K562 (cell line): ENCODE measurements around the gene HOXB5. TPM values are rescaled to one million over a fixed set of nuclear protein-coding genes. Genes with fewer than 3 reads are reported as not detected.

Experiments used
- BRD4 ChIP-seq: fragments of 200-600 bp; sonication (generic); IDR thresholded peaks from 2 replicates; pipeline ENCODE4 v1.6.1; 2017; ENCODE audit warnings: inconsistent platforms
- CHD4 ChIP-seq: fragments of 200-600 bp; sonication (generic); IDR thresholded peaks from 3 replicates; pipeline ENCODE4 v1.6.1; 2012; ENCODE audit warnings: low read depth, mild to moderate bottlenecking, mixed read lengths, low read length, inconsistent platforms; ENCODE audit not compliant: insufficient read depth, insufficient replicate concordance, poor library complexity, severe bottlenecking
- FOXK1 ChIP-seq: sonication (generic); formaldehyde crosslinking; IDR thresholded peaks from 2 replicates; pipeline ENCODE4 v1.8.0; 2022; ENCODE audit warnings: missing genetic modification reagents, mild to moderate bottlenecking, borderline replicate concordance
- GATA2 ChIP-seq: sonication (generic); formaldehyde crosslinking; IDR thresholded peaks from 2 replicates; pipeline ENCODE4 v1.4.0; 2020; ENCODE audit warnings: mild to moderate bottlenecking, missing genetic modification reagents
- HIVEP1 ChIP-seq: fragments of 250-450 bp; sonication (Bioruptor Pico); IDR thresholded peaks from 2 replicates; pipeline ENCODE4 v1.4.0; 2020; ENCODE audit warnings: mild to moderate bottlenecking
- KDM4B ChIP-seq, 2 experiments: fragments of 450-650 bp in 1 of 2; sonication (generic) in 1 of 2; IDR thresholded peaks; 2 replicates each; pipeline ENCODE4 v1.6.1; 2016 to 2017; ENCODE audit warnings: borderline replicate concordance in 2 of 2, antibody characterized with exemption in 1 of 2, low read depth in 1 of 2, mild to moderate bottlenecking in 1 of 2
- MLLT1 ChIP-seq, 2 experiments: fragments of 450-650 bp; IDR thresholded peaks; 2 replicates each; pipeline ENCODE4 v1.6.1; 2016
- MLX ChIP-seq, 2 experiments: fragments of 450-650 bp in 1 of 2; sonication (generic) in 1 of 2; formaldehyde crosslinking; conservative IDR thresholded peaks; 2 replicates each; pipeline versions ENCODE4 v1.4.0 to v1.8.1; 2020 to 2022; ENCODE audit warnings: mild to moderate bottlenecking in 1 of 2, missing genetic modification reagents in 1 of 2
- NKRF ChIP-seq: fragments of 450-650 bp; IDR thresholded peaks from 2 replicates; pipeline ENCODE4 v1.6.1; 2016; ENCODE audit warnings: borderline replicate concordance
- PCBP1 ChIP-seq: fragments of 200-400 bp; formaldehyde crosslinking; IDR thresholded peaks from 2 replicates; pipeline ENCODE4 v1.6.1; 2018; ENCODE audit warnings: mild to moderate bottlenecking, low read depth, low read length; ENCODE audit not compliant: poor library complexity, severe bottlenecking
- RBBP5 ChIP-seq: fragments of 200-600 bp; sonication (generic); IDR thresholded peaks from 2 replicates; pipeline ENCODE4 v1.6.1; 2012; ENCODE audit warnings: borderline replicate concordance, mild to moderate bottlenecking, low read length, control low read depth, inconsistent platforms; ENCODE audit not compliant: insufficient read depth, poor library complexity, severe bottlenecking
- RBFOX2 ChIP-seq: fragments of 200-400 bp; formaldehyde crosslinking; IDR thresholded peaks from 2 replicates; pipeline ENCODE4 v1.6.1; 2017; ENCODE audit warnings: low read depth, mild to moderate bottlenecking, low read length, moderate library complexity
- SOX6 ChIP-seq: fragments of 450-650 bp; IDR thresholded peaks from 2 replicates; pipeline ENCODE4 v1.6.1; 2014; ENCODE audit warnings: mild to moderate bottlenecking
- STAG1 ChIP-seq: sonication (generic); formaldehyde crosslinking; IDR thresholded peaks from 2 replicates; pipeline ENCODE4 v1.5.0; 2020; ENCODE audit warnings: missing genetic modification reagents, borderline replicate concordance
- TAF7 ChIP-seq: fragments of 450-650 bp; IDR thresholded peaks from 2 replicates; pipeline ENCODE4 v1.6.1; 2016; ENCODE audit warnings: missing genetic modification characterization, missing compliant biosample characterization
- ZBTB7A ChIP-seq: IDR thresholded peaks from 2 replicates; pipeline ENCODE4 v1.6.1; 2011; ENCODE audit warnings: low read depth, mild to moderate bottlenecking, low read length, moderate library complexity, borderline replicate concordance; ENCODE audit not compliant: control insufficient read depth
- ZFP36 ChIP-seq: fragments of 150-350 bp; IDR thresholded peaks from 2 replicates; pipeline ENCODE4 v1.6.1; 2018; ENCODE audit warnings: low read length, low read depth; ENCODE audit not compliant: partially characterized antibody
- ZFX ChIP-seq: sonication (generic); formaldehyde crosslinking; IDR thresholded peaks from 2 replicates; pipeline ENCODE4 v1.8.0; 2022; ENCODE audit warnings: mild to moderate bottlenecking, missing genetic modification reagents, moderate library complexity
- ZNF140 ChIP-seq: fragments of 250-450 bp; sonication (Bioruptor Pico); IDR thresholded peaks from 2 replicates; pipeline ENCODE4 v1.8.0; 2021; ENCODE audit warnings: moderate library complexity, mild to moderate bottlenecking, inconsistent platforms
- ZNF23 ChIP-seq: fragments of 250-450 bp; sonication (Bioruptor Pico); IDR thresholded peaks from 2 replicates; pipeline ENCODE4 v1.4.0; 2020; ENCODE audit warnings: mild to moderate bottlenecking
- ZNF740 ChIP-seq, 3 experiments: fragments of 200-800 bp in 1 of 3; sonication (Bioruptor generic) in 1 of 3; sonication (generic) in 1 of 3; formaldehyde crosslinking in 1 of 3; IDR thresholded peaks; 2 replicates each; pipeline versions ENCODE4 v1.6.1 to v1.8.0; 2016 to 2022; ENCODE audit warnings: mild to moderate bottlenecking in 2 of 3, missing compliant biosample characterization in 2 of 3, missing genetic modification characterization in 2 of 3, missing genetic modification reagents in 1 of 3
- polyA plus RNA-seq, 8 experiments: library from polyadenylated mRNA; depleted of rRNA in 4 of 8; stranded (reverse) in 5 of 8; unstranded in 3 of 8; fragments of >200 nt; fragmentation: Nextera tagmentation in 2 of 8; fragmentation: Illumina TruSeq in 1 of 8; extraction: Ambion mirVana in 2 of 8; extraction: Trizol in 1 of 8; gene quantifications; 2 replicates each; pipeline versions ENCODE4 v1.2.1 to v1.2.3, GENCODE V29; 2011 to 2014; ENCODE audit warnings: inconsistent platforms in 1 of 8, missing spikeins in 1 of 8
- total RNA-seq, 7 experiments: library from RNA; depleted of rRNA in 6 of 7; stranded (reverse); fragments of >200 nt in 6 of 7; fragmentation: Illumina TruSeq in 2 of 7; extraction: Trizol in 2 of 7; gene quantifications; 2 replicates each; pipeline versions ENCODE4 v1.2.1 to v1.2.3, GENCODE V29; 2011 to 2021; ENCODE audit warnings: low replicate concordance in 1 of 7

Gene HOXB5
- total and polyA plus RNA-seq, 9 of the 15 experiments (the other 6 are each of a cell fraction or from before 2014, with no cell fraction given): 0.24 to 2.7 (median 0.65) TPM

GRCh38 chr17:48576479-48577309 is 16.9 kb downstream of the HOXB5 start (continued):
- TF ChIP-seq MLLT1 (IDR thresholded peaks at IDR 0.05) (peak; percentile 39 to 73; a peak in 2 of 4 replicates), SOX6 (no peak), TAF7 (tag) (peak; percentile 16; the same call in 1 of the 2 replicates), FOXK1 (CRISPR knock-in tag) (no peak), RBFOX2 (peak; percentile 79), STAG1 (CRISPR knock-in tag) (no peak), GATA2 (CRISPR knock-in tag) (no peak; the same call in 1 of the 2 replicates), ZNF140 (CRISPR knock-in tag) (no peak), BRD4 (no peak), ZBTB7A (no peak; the same call in 1 of the 2 replicates), MLX (CRISPR knock-in tag; conservative IDR thresholded peaks at IDR 0.05) (no peak), NKRF (no peak), PCBP1 (no peak), HIVEP1 (CRISPR knock-in tag) (0 out of 2 replicates have a peak, but pooled peaks have one; percentile 16), ZNF23 (CRISPR knock-in tag) (no peak), KDM4B (IDR thresholded peaks at IDR 0.05; ENCODE audit: borderline replicate concordance in 2 of 2, low read depth in 1 of 2) (no peak), ZFP36 (no peak), RBBP5 (peak; percentile 2), ZFX (CRISPR knock-in tag) (peak; percentile 8; the same call in 1 of the 2 replicates), CHD4 (no peak), ZNF740 (CRISPR knock-in tag; IDR thresholded peaks at IDR 0.05) (0 out of 2 replicates have a peak, but pooled peaks have one; percentile 36), ZNF740 (tag; IDR thresholded peaks at IDR 0.05) (no peak)
